ENCODE data around the gene OGFOD3. TPM values are rescaled to one million over a fixed set of nuclear protein-coding genes. Genes with fewer than 3 reads are reported as not detected.
A peak's percentile ranks its signal among the peaks of the same experiment; 100 is the strongest.

The OGFOD3 gene
- total RNA-seq, 1 donor from 2014 or later: 63.9 TPM

DNA sequence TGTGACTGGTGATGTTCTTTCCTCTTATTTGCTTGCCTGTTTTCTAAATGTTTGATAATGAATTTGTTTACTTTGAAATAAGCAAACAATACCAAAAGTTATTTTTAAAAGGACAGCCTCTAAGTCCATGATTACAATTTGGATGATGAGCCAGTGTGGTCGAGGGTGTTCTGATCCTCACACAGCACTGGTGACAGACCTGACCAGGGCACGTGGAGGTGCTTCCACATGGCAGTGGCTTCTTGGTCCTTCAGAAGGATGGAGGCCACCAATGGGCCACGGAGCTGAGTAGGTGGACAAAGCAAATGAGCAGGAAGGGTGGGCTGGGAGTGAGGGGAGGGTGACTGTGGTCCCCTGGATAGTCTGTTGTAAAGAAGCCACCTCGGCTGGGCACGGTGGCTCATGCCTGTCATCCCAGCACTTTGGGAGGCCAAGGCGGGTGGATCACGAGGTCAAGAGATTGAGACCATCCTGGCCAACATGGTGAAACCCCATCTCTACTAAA, 63.5 kb downstream of the OGFOD3 start:
- TF ChIP-seq, protein P1, sequence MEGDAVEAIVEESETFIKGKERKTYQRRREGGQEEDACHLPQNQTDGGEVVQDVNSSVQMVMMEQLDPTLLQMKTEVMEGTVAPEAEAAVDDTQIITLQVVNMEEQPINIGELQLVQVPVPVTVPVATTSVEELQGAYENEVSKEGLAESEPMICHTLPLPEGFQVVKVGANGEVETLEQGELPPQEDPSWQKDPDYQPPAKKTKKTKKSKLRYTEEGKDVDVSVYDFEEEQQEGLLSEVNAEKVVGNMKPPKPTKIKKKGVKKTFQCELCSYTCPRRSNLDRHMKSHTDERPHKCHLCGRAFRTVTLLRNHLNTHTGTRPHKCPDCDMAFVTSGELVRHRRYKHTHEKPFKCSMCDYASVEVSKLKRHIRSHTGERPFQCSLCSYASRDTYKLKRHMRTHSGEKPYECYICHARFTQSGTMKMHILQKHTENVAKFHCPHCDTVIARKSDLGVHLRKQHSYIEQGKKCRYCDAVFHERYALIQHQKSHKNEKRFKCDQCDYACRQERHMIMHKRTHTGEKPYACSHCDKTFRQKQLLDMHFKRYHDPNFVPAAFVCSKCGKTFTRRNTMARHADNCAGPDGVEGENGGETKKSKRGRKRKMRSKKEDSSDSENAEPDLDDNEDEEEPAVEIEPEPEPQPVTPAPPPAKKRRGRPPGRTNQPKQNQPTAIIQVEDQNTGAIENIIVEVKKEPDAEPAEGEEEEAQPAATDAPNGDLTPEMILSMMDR (conservative IDR thresholded peaks at IDR 0.05; ENCODE audit: low read depth, low read length): no peak
- DNase-seq (ENCODE audit: low read depth): no peak
- H3K4me3 ChIP-seq (ENCODE audit: low read depth, low read length): no peak overlapping the region

DNA sequence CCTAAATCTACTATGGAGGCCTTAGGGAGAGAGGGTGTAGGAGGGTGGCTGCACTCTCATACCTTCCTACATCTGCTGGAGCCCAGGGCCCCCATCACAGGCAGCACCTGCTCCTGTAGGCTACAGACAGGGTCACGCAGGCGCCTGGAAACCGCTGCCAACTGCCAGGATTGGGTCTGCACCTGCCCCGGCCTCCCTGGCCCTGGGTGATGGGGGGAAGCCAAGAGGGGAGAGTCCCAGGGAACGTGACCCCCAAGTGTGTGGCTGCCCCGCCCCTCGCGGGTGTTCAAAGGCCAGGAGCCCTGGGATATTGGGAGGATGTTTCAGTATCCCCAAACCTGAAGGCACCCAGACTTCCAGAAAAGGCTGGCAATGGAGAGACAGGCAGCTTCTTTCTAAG, 64.9 kb downstream of the OGFOD3 start:
- DNase-seq (ENCODE audit: low read depth): no peak
- H3K4me3 ChIP-seq (ENCODE audit: low read depth, low read length): no peak overlapping the region
- TF ChIP-seq, protein P1 (conservative IDR thresholded peaks at IDR 0.05; ENCODE audit: low read depth, low read length): no peak

DNA sequence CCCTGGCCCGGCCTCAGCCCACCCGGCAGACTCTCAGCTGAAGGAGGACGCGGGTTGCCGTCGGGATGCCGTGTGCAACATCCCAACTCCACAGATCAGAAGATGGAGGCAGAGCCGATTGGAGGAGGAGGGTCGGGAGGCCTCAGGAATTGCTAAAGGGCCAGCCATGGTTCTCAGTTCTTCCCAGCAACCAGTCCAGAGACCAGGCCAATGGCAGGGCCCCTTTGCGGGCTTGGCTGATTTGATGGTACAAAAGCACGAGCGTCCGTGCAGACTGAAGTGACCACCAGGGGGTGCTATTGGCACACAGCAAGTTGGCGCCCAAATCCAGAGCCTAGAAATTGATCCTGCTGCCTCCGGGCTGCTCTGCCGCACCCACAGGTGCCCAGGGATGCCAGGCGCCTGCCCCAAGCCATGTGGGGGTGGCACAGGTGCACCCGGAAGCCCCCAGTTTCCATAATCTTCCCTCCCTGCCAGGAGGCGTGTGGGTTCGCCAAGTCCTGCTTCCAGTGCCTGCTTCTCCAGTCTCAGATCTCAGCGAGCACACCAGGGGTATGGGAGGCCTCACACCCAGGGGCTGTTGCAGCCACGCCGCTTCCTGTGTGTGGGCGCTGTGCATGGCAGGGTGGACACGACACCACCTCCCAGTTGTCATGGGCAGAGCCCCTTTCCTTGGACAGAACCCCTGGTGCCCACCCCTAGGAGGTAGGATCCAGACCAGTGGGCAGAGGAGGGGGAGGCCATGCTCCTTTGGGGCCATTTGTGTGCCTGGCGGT, 66.5 kb downstream of the OGFOD3 start:
- TF ChIP-seq, protein P1 (conservative IDR thresholded peaks at IDR 0.05; ENCODE audit: low read depth, low read length): peak; percentile 98
- H3K4me3 ChIP-seq (ENCODE audit: low read depth, low read length): no peak overlapping the region
- DNase-seq (ENCODE audit: low read depth): no peak

DNA sequence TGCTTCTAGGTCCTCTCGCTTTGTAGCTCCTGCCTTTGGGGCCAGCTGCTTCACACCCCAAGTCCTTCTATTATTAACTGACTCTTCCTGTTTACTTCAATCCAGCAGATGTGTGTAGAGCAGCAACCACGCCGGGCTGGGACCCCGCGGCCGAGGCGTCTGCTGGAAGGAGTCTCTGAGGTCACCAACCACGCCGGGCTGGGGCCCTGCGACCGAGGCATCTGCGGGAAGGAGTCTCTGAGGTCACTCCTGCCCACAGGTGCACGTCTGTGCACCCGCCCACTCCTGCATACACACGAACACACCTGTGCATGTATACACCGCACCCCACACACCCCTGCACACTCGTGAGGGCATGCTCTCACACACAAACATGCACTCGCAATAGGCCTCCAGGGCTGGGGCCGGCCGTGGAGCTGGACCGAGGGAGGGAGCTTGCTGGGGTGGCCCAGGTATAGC, 67.1 kb downstream of the OGFOD3 start:
- no peak for DNase-seq (ENCODE audit: low read depth)
- no peak overlapping the region for H3K4me3 ChIP-seq (ENCODE audit: low read depth, low read length)
- TF ChIP-seq, protein P1 (conservative IDR thresholded peaks at IDR 0.05; ENCODE audit: low read depth, low read length): no peak

DNA sequence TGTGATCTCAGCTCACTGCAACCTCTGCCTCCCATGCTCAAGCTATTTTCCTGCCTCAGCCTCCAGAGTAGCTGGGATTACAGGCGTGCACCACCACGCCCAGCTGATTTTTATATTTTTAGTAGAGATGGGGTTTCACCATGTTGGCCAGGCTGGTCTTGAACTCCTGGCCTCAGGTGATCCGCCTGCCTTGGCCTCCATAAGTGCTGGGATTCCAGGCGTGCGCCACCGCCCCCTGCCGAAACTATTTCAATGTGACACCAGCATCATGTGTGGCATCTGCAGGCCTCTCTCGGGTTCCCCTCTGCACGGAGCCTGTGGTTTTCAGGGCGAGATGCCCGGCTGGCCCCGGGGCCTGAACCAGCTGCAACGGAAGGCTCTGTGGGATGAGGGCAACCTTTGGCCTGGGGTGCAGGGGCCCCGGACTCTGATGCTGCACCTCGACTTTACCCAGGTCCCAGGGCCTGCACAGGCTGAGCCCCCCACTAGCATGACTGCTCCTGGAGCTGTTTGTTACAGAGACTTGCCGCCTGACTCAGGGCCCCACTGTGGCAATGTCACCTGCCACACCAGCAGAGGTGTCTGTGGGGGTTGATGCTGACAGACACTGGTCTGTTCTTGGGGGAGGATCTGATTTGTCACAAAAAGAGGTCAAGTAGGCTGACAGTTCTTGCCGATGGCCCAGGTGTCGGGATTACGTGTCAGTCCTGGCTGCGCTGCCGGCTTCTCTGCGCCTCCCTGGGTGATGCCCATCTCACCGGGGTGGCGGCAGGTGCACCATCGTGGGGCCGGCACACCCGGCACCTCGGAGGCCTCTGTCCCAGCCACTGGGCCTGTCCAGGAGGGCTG, 68.0 kb downstream of the OGFOD3 start:
- TF ChIP-seq, protein P1 (conservative IDR thresholded peaks at IDR 0.05; ENCODE audit: low read depth, low read length): no peak
- DNase-seq (ENCODE audit: low read depth): no peak

DNA sequence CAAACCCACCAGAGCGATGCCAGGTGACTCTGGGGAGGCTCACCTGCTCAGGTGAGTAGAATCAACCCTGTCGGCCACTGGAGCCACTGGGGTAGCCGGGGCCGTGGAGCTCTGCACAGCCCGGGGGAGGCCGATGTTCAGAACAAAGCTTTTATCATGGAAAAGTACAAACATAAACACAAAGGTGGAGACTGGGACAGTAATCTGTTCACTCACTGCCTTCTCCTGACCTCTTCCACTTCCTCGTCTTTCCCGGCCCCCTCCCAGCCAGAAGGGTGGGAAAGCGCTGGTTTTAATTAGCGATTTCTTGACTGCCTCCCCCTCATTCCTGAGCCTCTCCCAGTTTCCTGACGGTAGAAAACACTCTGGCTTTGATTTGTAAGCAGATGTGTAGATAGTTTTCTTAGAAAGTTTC, 69.1 kb downstream of the OGFOD3 start:
- no peak overlapping the region for H3K4me3 ChIP-seq (ENCODE audit: low read depth, low read length)
- no peak for DNase-seq (ENCODE audit: low read depth)
- TF ChIP-seq, protein P1 (conservative IDR thresholded peaks at IDR 0.05; ENCODE audit: low read depth, low read length): no peak

More for the DNA sequence above, 68.0 kb downstream of the OGFOD3 start:
- H3K4me3 ChIP-seq (ENCODE audit: low read depth, low read length): no peak overlapping the region
